AG04449 (cell line): ENCODE data around the gene TMEM41A.

Source experiments
- CTCF ChIA-PET: fragments of 350-600 bp; formaldehyde crosslinking; extraction: SDS; loops from one replicate; lab custom pipeline; 2021; ENCODE audit warnings: antibody characterized with exemption; lab: Yijun Ruan, JAX
- POLR2A ChIA-PET: fragments of 400-600, 350-600 bp; formaldehyde crosslinking; extraction: SDS; loops from one replicate; lab custom pipeline; 2020; ENCODE audit warnings: antibody characterized with exemption, inconsistent platforms; lab: Yijun Ruan, JAX
- DNase-seq: peaks from one replicate; pipeline ENCODE4 v3.0.0-alpha.2; 2010; ENCODE audit warnings: low read depth, low spot score
- H3K4me3 ChIP-seq: 2 replicates; pipeline ENCODE4 v1.5.1; 2011; ENCODE audit warnings: low read depth, mild to moderate bottlenecking, control low read depth, low read length
- CTCF ChIP-seq: IDR thresholded peaks from one replicate; pipeline ENCODE4 v1.5.1; 2011; ENCODE audit warnings: mild to moderate bottlenecking, moderate library complexity, low read length, control low read depth, inconsistent platforms; ENCODE audit not compliant: insufficient read depth; ENCODE audit errors: missing control alignments

The TMEM41A gene

GRCh38 chr3:185498503-185499396 is at the start of gene TMEM41A:
Gene TMEM41A, minus strand, starts transcription at chr3:185499035. Its CDS starts 74 bp downstream, at chr3:185498961.
- ChIA-PET POLR2A (interaction anchor here (1.2 to 1.3 kb wide), 2 partner anchors 59 to 87 kb away, joined by 4 to 6 read pairs; partner anchors contain the start of gene SENP2), CTCF (interaction anchor here (1.3 kb wide), 1 partner anchor 60 kb away, joined by 3 read pairs; no protein-coding TSS in a partner anchor)
- peak; percentile 29 for DNase-seq
- TF ChIP-seq CTCF = no peak
- H3K4me3 ChIP-seq = peak within 1 kb of the TSS; percentile 92

GRCh38 chr3:185540695-185541094 is 41.9 kb upstream of the TMEM41A start:
- ChIA-PET POLR2A (no interaction called here), CTCF (no interaction called here)
- no peak overlapping the region for H3K4me3 ChIP-seq
- DNase-seq = no peak
- TF ChIP-seq CTCF = no peak

- ChIA-PET POLR2A (no interaction called here), CTCF (no interaction called here)
- no peak overlapping the region for H3K4me3 ChIP-seq
- DNase-seq = no peak
- TF ChIP-seq CTCF = no peak
These were observed 41.1 kb upstream of the TMEM41A start for GRCh38 chr3:185539934-185540333.

GRCh38 chr3:185537369-185537970 is 38.6 kb upstream of the TMEM41A start:
- peak; percentile 23 for DNase-seq
- CTCF ChIA-PET = interaction anchor here (1.0 to 1.1 kb wide), 2 partner anchors 9 to 22 kb away, joined by 3 read pairs; no protein-coding TSS in a partner anchor
- H3K4me3 ChIP-seq = no peak overlapping the region
- TF ChIP-seq CTCF = no peak
- POLR2A ChIA-PET = no interaction called here

- ChIA-PET POLR2A (no interaction called here), CTCF (interaction anchor here (1.4 kb wide), 1 partner anchor 25 kb away, joined by 5 read pairs; no protein-coding TSS in a partner anchor)
- DNase-seq = no peak
- no peak for TF ChIP-seq CTCF
- no peak overlapping the region for H3K4me3 ChIP-seq
These were observed 35.7 kb upstream of the TMEM41A start for GRCh38 chr3:185534511-185534910.

GRCh38 chr3:185532901-185533300 is 34.1 kb upstream of the TMEM41A start:
- no peak overlapping the region for H3K4me3 ChIP-seq
- no peak for DNase-seq
- POLR2A ChIA-PET = no interaction called here
- CTCF ChIA-PET = interaction anchor here (1.2 to 1.4 kb wide), 2 partner anchors 13 to 27 kb away, joined by 3 to 4 read pairs; no protein-coding TSS in a partner anchor
- TF ChIP-seq CTCF = no peak
